Measurements from ENCODE around the gene ULBP3. TPM values are rescaled to one million over a fixed set of nuclear protein-coding genes. Genes with fewer than 3 reads are reported as not detected.

The ULBP3 gene
- total and polyA plus RNA-seq, 2 donors from 2014 or later, result 0.71 to 5.0 TPM

DNA sequence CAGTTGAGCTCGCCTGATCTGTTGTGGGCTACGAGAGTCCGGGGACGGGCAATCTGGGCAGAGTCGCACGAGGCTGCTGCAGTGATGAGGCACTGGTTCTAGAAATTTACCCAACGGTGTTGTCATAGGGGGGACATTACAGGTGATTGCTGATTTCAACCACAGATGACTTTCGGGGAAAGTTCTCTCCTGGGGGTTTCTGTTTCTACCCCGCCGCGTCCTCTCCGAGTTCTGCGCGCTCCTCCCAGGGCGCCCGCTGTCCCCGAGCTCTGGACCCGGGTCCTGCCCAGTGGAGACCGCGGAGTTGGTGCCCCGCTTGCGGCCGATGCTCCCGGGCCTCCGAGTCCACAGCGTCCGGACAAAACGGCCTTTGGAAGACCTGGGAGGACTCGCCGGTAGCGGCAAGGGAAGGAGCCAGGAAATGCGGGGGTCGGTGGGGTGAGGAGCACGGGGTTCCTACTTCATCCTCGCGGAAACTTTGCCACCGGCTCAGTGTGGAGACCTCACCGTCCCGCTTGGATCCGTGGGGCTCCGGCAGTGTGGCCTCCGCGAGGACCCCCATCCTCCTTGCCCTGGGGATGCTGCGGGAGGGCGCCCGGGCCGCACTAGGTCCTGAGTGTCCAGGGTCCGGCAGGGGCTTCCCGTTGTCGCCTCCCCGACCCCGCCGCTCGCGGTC is 31.3 kb downstream of the ULBP3 start:
- FAIRE-seq (no peak), DNase-seq (peak in 2 of 5 donors; percentile 34 to 41)
- TF ChIP-seq, protein P1, sequence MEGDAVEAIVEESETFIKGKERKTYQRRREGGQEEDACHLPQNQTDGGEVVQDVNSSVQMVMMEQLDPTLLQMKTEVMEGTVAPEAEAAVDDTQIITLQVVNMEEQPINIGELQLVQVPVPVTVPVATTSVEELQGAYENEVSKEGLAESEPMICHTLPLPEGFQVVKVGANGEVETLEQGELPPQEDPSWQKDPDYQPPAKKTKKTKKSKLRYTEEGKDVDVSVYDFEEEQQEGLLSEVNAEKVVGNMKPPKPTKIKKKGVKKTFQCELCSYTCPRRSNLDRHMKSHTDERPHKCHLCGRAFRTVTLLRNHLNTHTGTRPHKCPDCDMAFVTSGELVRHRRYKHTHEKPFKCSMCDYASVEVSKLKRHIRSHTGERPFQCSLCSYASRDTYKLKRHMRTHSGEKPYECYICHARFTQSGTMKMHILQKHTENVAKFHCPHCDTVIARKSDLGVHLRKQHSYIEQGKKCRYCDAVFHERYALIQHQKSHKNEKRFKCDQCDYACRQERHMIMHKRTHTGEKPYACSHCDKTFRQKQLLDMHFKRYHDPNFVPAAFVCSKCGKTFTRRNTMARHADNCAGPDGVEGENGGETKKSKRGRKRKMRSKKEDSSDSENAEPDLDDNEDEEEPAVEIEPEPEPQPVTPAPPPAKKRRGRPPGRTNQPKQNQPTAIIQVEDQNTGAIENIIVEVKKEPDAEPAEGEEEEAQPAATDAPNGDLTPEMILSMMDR (IDR thresholded peaks at IDR 0.05; ENCODE audit: borderline replicate concordance, extremely low read depth, insufficient read depth), result no peak
- H3K9ac ChIP-seq (ENCODE audit: low read length in 3 of 3), result no peak overlapping the region
- H3K4me3 ChIP-seq (ENCODE audit: low read length in 3 of 3), result peak overlapping the region in 1 of 3 donors; percentile 45
- intact Hi-C loops (cut with DNase I), result no loop called here
- H3K27ac ChIP-seq (ENCODE audit: low read depth in 2 of 2, low read length in 2 of 2), result no peak overlapping the region
- no peaks in the 10 kb centered on the region for H3K9me3 ChIP-seq (ENCODE audit: control insufficient read depth in 2 of 3, insufficient read depth in 1 of 3, low read length in 3 of 3)
- peaks cover 33% of the 10 kb centered on the region for H3K27me3 ChIP-seq (ENCODE audit: control insufficient read depth, insufficient read depth, low read length)
- H3K4me1 ChIP-seq (ENCODE audit: control insufficient read depth in 2 of 3, insufficient read depth in 2 of 3, low read depth in 1 of 3, low read length in 3 of 3), result peaks cover 0 to 6% (median 0%) of the 10 kb centered on the region in 3 donors
- H3K36me3 ChIP-seq (ENCODE audit: control insufficient read depth in 2 of 3, insufficient read depth in 3 of 3, low read length in 3 of 3), result no peaks in the 10 kb centered on the region

DNA sequence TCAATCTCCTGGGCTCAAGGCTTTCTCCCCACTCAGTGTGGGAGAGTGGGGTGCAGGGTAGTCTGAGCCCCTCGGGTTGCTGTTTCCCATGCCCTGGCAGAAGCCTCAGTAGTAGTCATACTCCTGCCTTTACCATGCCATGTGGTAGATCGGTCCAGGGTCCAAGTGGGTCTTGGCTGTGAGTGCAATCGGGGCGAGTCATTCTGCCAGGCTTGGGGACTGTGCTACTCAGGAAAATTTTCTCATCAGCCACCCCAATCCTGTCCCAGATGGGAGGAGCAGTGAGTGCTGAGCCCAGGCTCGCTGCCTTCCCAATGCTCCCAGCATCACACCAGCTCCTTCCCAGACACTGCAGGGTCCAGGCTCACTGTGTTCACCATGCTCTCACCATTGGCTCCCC is 32.8 kb downstream of the ULBP3 start:
- no peak overlapping the region for H3K27ac ChIP-seq (ENCODE audit: low read depth in 2 of 2, low read length in 2 of 2)
- H3K36me3 ChIP-seq (ENCODE audit: control insufficient read depth in 2 of 3, insufficient read depth in 3 of 3, low read length in 3 of 3), result no peaks in the 10 kb centered on the region
- peaks cover 0 to 6% (median 0%) of the 10 kb centered on the region in 3 donors for H3K4me1 ChIP-seq (ENCODE audit: control insufficient read depth in 2 of 3, insufficient read depth in 2 of 3, low read depth in 1 of 3, low read length in 3 of 3)
- intact Hi-C loops (cut with DNase I), result no loop called here
- H3K9me3 ChIP-seq (ENCODE audit: control insufficient read depth in 2 of 3, insufficient read depth in 1 of 3, low read length in 3 of 3), result no peaks in the 10 kb centered on the region
- FAIRE-seq (no peak), DNase-seq (no peak)
- H3K4me3 ChIP-seq (ENCODE audit: low read length in 3 of 3), result no peak overlapping the region
- H3K27me3 ChIP-seq (ENCODE audit: control insufficient read depth, insufficient read depth, low read length), result peaks cover 33% of the 10 kb centered on the region
- TF ChIP-seq, protein P1 (IDR thresholded peaks at IDR 0.05; ENCODE audit: borderline replicate concordance, extremely low read depth, insufficient read depth), result no peak
- H3K9ac ChIP-seq (ENCODE audit: low read length in 3 of 3), result no peak overlapping the region

DNA sequence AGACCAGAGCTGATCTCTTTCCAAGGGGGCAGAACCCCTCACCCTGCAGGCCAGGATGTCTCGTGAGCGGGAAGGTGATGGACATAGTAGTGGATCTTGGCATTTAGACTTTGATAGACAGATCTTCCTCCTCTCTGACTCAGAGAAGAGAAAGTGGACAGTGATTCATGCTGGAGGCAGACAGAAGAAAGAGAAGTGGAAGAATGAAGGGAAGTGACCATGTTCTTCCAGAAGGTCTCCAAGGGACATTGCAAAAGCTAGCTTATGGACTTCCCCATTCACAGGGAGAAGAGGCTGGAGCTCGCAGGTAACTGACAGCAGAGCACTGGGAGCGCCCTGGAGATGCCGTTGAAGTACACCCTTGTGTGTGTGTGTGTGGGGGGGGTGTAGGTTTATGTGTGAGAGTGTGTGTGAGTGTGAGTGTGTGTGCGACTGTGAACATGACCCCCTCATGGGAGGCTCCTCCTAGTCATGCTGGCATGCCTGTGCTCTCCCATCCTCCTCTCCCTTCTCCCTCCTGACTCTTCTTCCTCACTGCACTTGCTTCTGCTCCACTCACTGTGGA is 35.6 kb downstream of the ULBP3 start:
- H3K9ac ChIP-seq (ENCODE audit: low read length in 3 of 3), result no peak overlapping the region
- H3K9me3 ChIP-seq (ENCODE audit: control insufficient read depth in 2 of 3, insufficient read depth in 1 of 3, low read length in 3 of 3), result no peaks in the 10 kb centered on the region
- H3K36me3 ChIP-seq (ENCODE audit: control insufficient read depth in 2 of 3, insufficient read depth in 3 of 3, low read length in 3 of 3), result no peaks in the 10 kb centered on the region
- H3K27me3 ChIP-seq (ENCODE audit: control insufficient read depth, insufficient read depth, low read length), result peaks cover 17% of the 10 kb centered on the region
- no peak overlapping the region for H3K27ac ChIP-seq (ENCODE audit: low read depth in 2 of 2, low read length in 2 of 2)
- DNase-seq, result peak in 1 of 5 donors; percentile 16
- TF ChIP-seq, protein P1 (IDR thresholded peaks at IDR 0.05; ENCODE audit: borderline replicate concordance, extremely low read depth, insufficient read depth), result no peak
- no peak for FAIRE-seq
- peaks cover 0 to 5% (median 0%) of the 10 kb centered on the region in 3 donors for H3K4me1 ChIP-seq (ENCODE audit: control insufficient read depth in 2 of 3, insufficient read depth in 2 of 3, low read depth in 1 of 3, low read length in 3 of 3)
- intact Hi-C loops (cut with DNase I), result no loop called here
- H3K4me3 ChIP-seq (ENCODE audit: low read length in 3 of 3), result no peak overlapping the region

All from kidney (tissue), 14 donors.